K562 (cell line): Measurements from ENCODE around the gene SLC38A2.

Source experiments
- HOXB6 ChIP-seq: fragments of 250-450 bp; sonication (Bioruptor Pico); IDR thresholded peaks from 2 replicates; pipeline ENCODE4 v1.5.1; 2022; ENCODE audit warnings: mild to moderate bottlenecking, borderline replicate concordance
- MTA2 ChIP-seq: fragments of 450-650 bp; IDR thresholded peaks from 2 replicates; pipeline ENCODE4 v1.6.1; 2016; ENCODE audit warnings: low read depth
- TEAD4 ChIP-seq, 2 experiments: sonication (generic) in 1 of 2; formaldehyde crosslinking in 1 of 2; IDR thresholded peaks; 2 replicates each; pipeline versions ENCODE4 v1.6.1 to v1.8.0; 2012 to 2022; ENCODE audit warnings: borderline replicate concordance in 1 of 2, inconsistent platforms in 1 of 2, low read length in 1 of 2, mild to moderate bottlenecking in 1 of 2, missing genetic modification reagents in 1 of 2
- ZBTB2 ChIP-seq: fragments of 450-650 bp; IDR thresholded peaks from 2 replicates; pipeline ENCODE4 v1.6.1; 2016; ENCODE audit warnings: antibody characterized with exemption
- ZNF174 ChIP-seq: fragments of 250-450 bp; sonication (Bioruptor Pico); IDR thresholded peaks from 2 replicates; pipeline ENCODE4 v1.4.0; 2020; ENCODE audit warnings: mild to moderate bottlenecking

DNA sequence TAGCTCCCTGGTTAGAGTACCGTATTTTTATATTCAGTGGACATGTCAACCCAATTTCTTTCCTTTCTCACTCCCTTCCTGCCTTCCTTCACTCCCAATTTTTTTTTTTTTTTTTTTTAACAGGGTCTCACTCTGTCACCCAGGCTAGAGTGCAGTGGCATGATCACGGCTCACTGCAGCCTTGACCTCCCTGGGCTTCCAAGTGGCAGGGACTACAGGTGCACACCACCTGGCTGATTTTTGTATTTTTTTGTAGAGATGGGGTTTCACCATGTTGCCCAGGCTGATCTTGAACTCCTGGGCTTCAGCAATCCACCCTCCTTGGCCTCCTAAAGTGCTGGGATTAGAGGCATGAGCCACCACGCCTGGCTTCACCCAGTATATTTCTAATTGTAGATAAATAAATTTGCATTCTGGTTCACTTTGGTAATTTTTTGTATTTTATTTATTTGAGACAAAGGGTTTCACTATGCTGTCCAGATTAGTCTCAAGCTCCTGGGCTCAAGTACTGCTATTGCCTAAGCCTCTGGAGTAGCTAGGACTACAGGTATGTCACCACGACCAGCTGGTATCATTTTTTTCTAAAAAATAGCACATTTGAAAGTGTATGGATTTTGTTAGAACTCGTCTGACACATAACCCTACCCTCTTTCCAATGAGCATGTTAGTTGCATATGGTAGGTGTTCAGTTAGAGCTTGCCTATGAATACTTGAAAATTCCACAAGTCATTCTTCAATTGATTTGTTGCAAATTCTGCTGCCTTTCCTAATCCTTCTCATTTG is 15.7 kb downstream of the SLC38A2 start:
- no peak for TF ChIP-seq MTA2
- TF ChIP-seq HOXB6 (CRISPR knock-in tag) = no peak
- no peak for TF ChIP-seq ZNF174 (CRISPR knock-in tag)
- TF ChIP-seq TEAD4 (IDR thresholded peaks at IDR 0.05; ENCODE audit: low read length) = no peak
- no peak for TF ChIP-seq TEAD4 (CRISPR knock-in tag; IDR thresholded peaks at IDR 0.05; ENCODE audit: borderline replicate concordance)
- TF ChIP-seq ZBTB2 = no peak
